A549 (cell line): ENCODE results near the gene NXPH1. TPM values are rescaled to one million over a fixed set of nuclear protein-coding genes. Genes with fewer than 3 reads are reported as not detected.

ENCODE experiments used
- ATAC-seq, 2 experiments: fragments of 200-7000 bp in 1 of 2; fragments of >200 bp in 1 of 2; cut with Nextera tagmentation in 1 of 2; cut with Tn5 transposase in 1 of 2; 3 replicates each; pipeline versions ENCODE4 v1.8.0 to v1.9.1; 2018 to 2020; ENCODE audit warnings: mild to moderate bottlenecking in 1 of 2, moderate library complexity in 1 of 2
- CTCF ChIA-PET: fragments of 300-600 bp; sonication (Branson Sonifier 250); formaldehyde crosslinking; extraction: SDS; loops from one replicate; lab custom pipeline; 2021; ENCODE audit warnings: antibody characterized with exemption, inconsistent platforms; lab: Yijun Ruan, JAX
- POLR2A ChIA-PET: fragments of 350-600 bp; formaldehyde crosslinking; extraction: SDS; loops from one replicate; lab custom pipeline; 2021; ENCODE audit warnings: antibody characterized with exemption, inconsistent platforms; lab: Yijun Ruan, JAX
- DNase-seq, 2 experiments: peaks; one replicate each; pipeline versions ENCODE4 v3.0.0 to v3.0.0-alpha.2; 2011 to 2016; ENCODE audit warnings: low read depth in 1 of 2, low spot score in 1 of 2
- FAIRE-seq: peaks from 2 replicates; lab custom pipeline; 2011; peaks lifted over from hg19 to GRCh38; lab: Jason Lieb, UNC
- H3K27ac ChIP-seq, 2 experiments: fragments of >200 bp; sonication (Bioruptor Twin); formaldehyde crosslinking; 3 replicates each; pipeline ENCODE4 v1.5.1; 2016 to 2017
- H3K4me1 ChIP-seq: fragments of >200 bp; sonication (Bioruptor Twin); formaldehyde crosslinking; 3 replicates; pipeline ENCODE4 v1.6.1; 2016
- H3K4me2 ChIP-seq: fragments of >200 bp; sonication (Bioruptor Twin); formaldehyde crosslinking; 3 replicates; pipeline ENCODE4 v1.6.1; 2016
- H3K4me3 ChIP-seq: fragments of >200 bp; sonication (Bioruptor Twin); formaldehyde crosslinking; 3 replicates; pipeline ENCODE4 v1.5.1; 2016
- H3K9me3 ChIP-seq: fragments of >200 bp; sonication (Bioruptor Twin); formaldehyde crosslinking; 3 replicates; pipeline ENCODE4 v1.6.1; 2016
- ATOH8 ChIP-seq: fragments of 250-450 bp; sonication (Bioruptor Pico); IDR thresholded peaks from 2 replicates; pipeline ENCODE4 v1.5.0; 2020; ENCODE audit warnings: low read depth, mild to moderate bottlenecking, moderate library complexity
- BCL3 ChIP-seq: fragments of >200 bp; sonication (Bioruptor Twin); formaldehyde crosslinking; IDR thresholded peaks from 3 replicates; pipeline ENCODE4 v1.6.1; 2016
- CBX8 ChIP-seq: fragments of 200-600 bp; sonication (generic); IDR thresholded peaks from 2 replicates; pipeline ENCODE4 v1.6.1; 2016
- CHD2 ChIP-seq: fragments of 150-350 bp; IDR thresholded peaks from 2 replicates; pipeline ENCODE4 v1.6.1; 2014; ENCODE audit warnings: low read length; ENCODE audit not compliant: partially characterized antibody
- CHD4 ChIP-seq: fragments of 200-600 bp; sonication (generic); IDR thresholded peaks from 2 replicates; pipeline ENCODE4 v1.6.1; 2016; ENCODE audit warnings: antibody characterized with exemption, mild to moderate bottlenecking, borderline replicate concordance
- E2F6 ChIP-seq: IDR thresholded peaks from 2 replicates; pipeline ENCODE4 v1.6.1; 2012; ENCODE audit warnings: low read depth, borderline replicate concordance
- ELK1 ChIP-seq: fragments of 150-350 bp; IDR thresholded peaks from 2 replicates; pipeline ENCODE4 v1.6.1; 2014; ENCODE audit warnings: low read depth, mild to moderate bottlenecking, low read length
- GATA3 ChIP-seq: IDR thresholded peaks from 2 replicates; pipeline ENCODE4 v1.6.1; 2012; ENCODE audit warnings: borderline replicate concordance
- HDAC2 ChIP-seq: fragments of 200-600 bp; sonication (generic); IDR thresholded peaks from 2 replicates; pipeline ENCODE4 v1.6.1; 2016
- HEYL ChIP-seq: fragments of 250-450 bp; sonication (Bioruptor Pico); IDR thresholded peaks from 2 replicates; pipeline ENCODE4 v1.8.0; 2021; ENCODE audit warnings: mild to moderate bottlenecking, moderate library complexity
- HOXA7 ChIP-seq: fragments of 250-450 bp; sonication (Bioruptor Pico); IDR thresholded peaks from 2 replicates; pipeline ENCODE4 v1.5.0; 2020; ENCODE audit warnings: mild to moderate bottlenecking, moderate library complexity
- HOXB5 ChIP-seq: fragments of 250-450 bp; sonication (Bioruptor Pico); IDR thresholded peaks from 2 replicates; pipeline ENCODE4 v1.5.0; 2020; ENCODE audit warnings: mild to moderate bottlenecking, moderate library complexity
- KDM5A ChIP-seq: fragments of 200-600 bp; sonication (generic); IDR thresholded peaks from 2 replicates; pipeline ENCODE4 v1.6.1; 2016; ENCODE audit warnings: antibody characterized with exemption, mild to moderate bottlenecking
- MAX ChIP-seq: IDR thresholded peaks from 2 replicates; pipeline ENCODE4 v1.6.1; 2012
- MAZ ChIP-seq: fragments of 150-350 bp; IDR thresholded peaks from 2 replicates; pipeline ENCODE4 v1.6.1; 2014; ENCODE audit warnings: antibody characterized with exemption, low read depth, low read length, borderline replicate concordance
- RCOR1 ChIP-seq: fragments of 150-350 bp; IDR thresholded peaks from 2 replicates; pipeline ENCODE4 v1.6.1; 2014; ENCODE audit warnings: antibody characterized with exemption, low read length, low read depth
- REST ChIP-seq: fragments of 200-600 bp; sonication (generic); IDR thresholded peaks from 2 replicates; pipeline ENCODE4 v1.6.1; 2016; ENCODE audit warnings: antibody characterized with exemption, mild to moderate bottlenecking, moderate library complexity
- USF2 ChIP-seq: fragments of 450-650 bp; IDR thresholded peaks from 2 replicates; pipeline ENCODE4 v1.6.1; 2014; ENCODE audit warnings: antibody characterized with exemption
- WGBS: methylation state at CpG from one replicate; pipeline ENCODE4 v1.1.6; 2017; ENCODE audit errors: missing lambda C conversion rate; 5-methylcytosine and 5-hydroxymethylcytosine counted together
- polyA plus RNA-seq, 4 experiments: library from polyadenylated mRNA; depleted of rRNA in 3 of 4; stranded (reverse); fragments of >200 nt; fragmentation: RNase III in 1 of 4; extraction: RNeasy Plus Mini Kit Qiagen cat#74134 plus additional on column Dnase treatment in 1 of 4; gene quantifications; 2 replicates in 3 of 4; 3 replicates in 1 of 4; pipeline ENCODE4 v1.2.3, GENCODE V29; 2011 to 2017
- TF ChIP-seq, protein P1 (sequence below): fragments of >200 bp; sonication (Bioruptor Twin); formaldehyde crosslinking; IDR thresholded peaks from 2 replicates; pipeline ENCODE4 v1.6.1; 2016

NXPH1 gene
- polyA plus RNA-seq, 2 of the 4 experiments (the other 2 are of a cell fraction) = not detected

DNA sequence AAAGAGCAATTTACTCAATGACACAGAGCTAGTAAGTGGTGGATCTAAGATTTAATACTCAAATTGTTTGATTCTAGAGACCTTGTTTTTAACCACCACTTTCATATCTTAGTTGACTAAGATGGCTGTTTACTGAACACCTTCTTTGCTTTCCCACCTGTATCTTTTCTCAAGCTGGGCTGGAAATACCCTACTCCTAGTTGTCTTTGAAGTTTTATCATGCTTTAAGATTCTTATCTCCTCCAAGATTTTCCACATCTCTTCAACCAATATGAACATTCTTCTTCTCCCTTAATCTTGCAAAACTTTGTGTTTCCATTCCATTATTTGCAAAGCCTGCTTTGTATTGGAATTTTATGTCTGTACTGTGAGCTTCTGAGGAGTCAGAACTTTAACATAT is 157.9 kb downstream of the NXPH1 start:
- Histone ChIP-seq H3K4me1 (no peaks in the 10 kb centered on the region), H3K4me2 (no peak overlapping the region), H3K27ac (no peak overlapping the region), H3K4me3 (no peak overlapping the region), H3K9me3 (no peaks in the 10 kb centered on the region)
- ChIA-PET CTCF (no interaction called here), POLR2A (no interaction called here)
- FAIRE-seq (peak; percentile 13), ATAC-seq (no peak), DNase-seq (no peak)
- TF ChIP-seq HDAC2 (no peak), MAZ (no peak), E2F6 (no peak), CBX8 (no peak), KDM5A (no peak)

- TF ChIP-seq ELK1 (no peak), HDAC2 (no peak), CHD2 (no peak), HOXA7 (CRISPR knock-in tag) (no peak), GATA3 (no peak), REST (no peak), HOXB5 (CRISPR knock-in tag) (no peak), BCL3 (no peak), USF2 (no peak), ATOH8 (CRISPR knock-in tag) (no peak), RCOR1 (no peak), HEYL (CRISPR knock-in tag) (no peak), CHD4 (no peak), MAX (no peak), CBX8 (no peak)
- TF ChIP-seq, protein P1, sequence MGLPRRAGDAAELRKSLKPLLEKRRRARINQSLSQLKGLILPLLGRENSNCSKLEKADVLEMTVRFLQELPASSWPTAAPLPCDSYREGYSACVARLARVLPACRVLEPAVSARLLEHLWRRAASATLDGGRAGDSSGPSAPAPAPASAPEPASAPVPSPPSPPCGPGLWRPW = no peak
- Histone ChIP-seq H3K9me3 (no peaks in the 10 kb centered on the region), H3K4me3 (no peak overlapping the region), H3K4me2 (no peak overlapping the region), H3K4me1 (no peaks in the 10 kb centered on the region), H3K27ac (no peak overlapping the region)
- no peak for FAIRE-seq
- CTCF ChIA-PET = interaction anchor here (0.7 to 1.0 kb wide), 2 partner anchors 8 to 1168 kb away, joined by 3 read pairs; no protein-coding TSS in a partner anchor
- ATAC-seq = no peak
- DNase-seq = no peak
- POLR2A ChIA-PET = no interaction called here
- WGBS = 35% methylated on average over 2 of the region's 2 CpGs
These were observed 158.8 kb downstream of the NXPH1 start for GRCh38 chr7:8592167-8592566.
